ENCODE measurements around the gene MGAT5.

The MGAT5 gene

GRCh38 chr2:134451347-134451630 lies 197.4 kb downstream of the MGAT5 start:
- no peak for ATAC-seq
- TF ChIP-seq TOX (CRISPR knock-in tag; IDR thresholded peaks at IDR 0.05; ENCODE audit: borderline replicate concordance) = no peak
- TF ChIP-seq PPARA (CRISPR knock-in tag; IDR thresholded peaks at IDR 0.05; ENCODE audit: borderline replicate concordance) = no peak
- TF ChIP-seq ZNF70 (CRISPR knock-in tag; IDR thresholded peaks at IDR 0.05) = no peak
- TF ChIP-seq ESRRG (CRISPR knock-in tag; IDR thresholded peaks at IDR 0.05) = no peak
- no peak for TF ChIP-seq GLIS3 (CRISPR knock-in tag; IDR thresholded peaks at IDR 0.05)

- TF ChIP-seq ZC3H10 (CRISPR knock-in tag; IDR thresholded peaks at IDR 0.05) (no peak), RARB (CRISPR knock-in tag; IDR thresholded peaks at IDR 0.05) (no peak), ZFP30 (CRISPR knock-in tag; IDR thresholded peaks at IDR 0.05) (no peak), ISL1 (CRISPR knock-in tag; IDR thresholded peaks at IDR 0.05) (no peak), ZNF8 (CRISPR knock-in tag; IDR thresholded peaks at IDR 0.05) (no peak), ZNF70 (CRISPR knock-in tag; IDR thresholded peaks at IDR 0.05) (no peak), ZFP3 (CRISPR knock-in tag; IDR thresholded peaks at IDR 0.05) (no peak), ESRRG (CRISPR knock-in tag; IDR thresholded peaks at IDR 0.05) (no peak), GLIS3 (CRISPR knock-in tag; IDR thresholded peaks at IDR 0.05) (no peak), BACH2 (CRISPR knock-in tag; IDR thresholded peaks at IDR 0.05; ENCODE audit: borderline replicate concordance) (no peak), PATZ1 (CRISPR knock-in tag; IDR thresholded peaks at IDR 0.05; ENCODE audit: borderline replicate concordance) (no peak), ARNTL (CRISPR knock-in tag; IDR thresholded peaks at IDR 0.05; ENCODE audit: borderline replicate concordance, low read depth) (no peak), SNAI2 (CRISPR knock-in tag; IDR thresholded peaks at IDR 0.05) (no peak), OSR1 (CRISPR knock-in tag; IDR thresholded peaks at IDR 0.05) (no peak), POU6F1 (CRISPR knock-in tag; IDR thresholded peaks at IDR 0.05; ENCODE audit: borderline replicate concordance, low read depth) (no peak), CREB5 (CRISPR knock-in tag; IDR thresholded peaks at IDR 0.05; ENCODE audit: low read depth) (no peak), CSDC2 (CRISPR knock-in tag; IDR thresholded peaks at IDR 0.05) (no peak), TSHZ2 (CRISPR knock-in tag; IDR thresholded peaks at IDR 0.05) (no peak)
- no peak for ATAC-seq
Observed at GRCh38 chr2:134452042-134452733, 198.3 kb downstream of the MGAT5 start.

- ATAC-seq = no peak
- TF ChIP-seq ARNTL (CRISPR knock-in tag; IDR thresholded peaks at IDR 0.05; ENCODE audit: borderline replicate concordance, low read depth) (no peak), TCF4 (CRISPR knock-in tag; IDR thresholded peaks at IDR 0.05; ENCODE audit: borderline replicate concordance) (no peak), RARB (CRISPR knock-in tag; IDR thresholded peaks at IDR 0.05) (no peak), TOX (CRISPR knock-in tag; IDR thresholded peaks at IDR 0.05; ENCODE audit: borderline replicate concordance) (no peak), CSDC2 (CRISPR knock-in tag; IDR thresholded peaks at IDR 0.05) (no peak), GLIS3 (CRISPR knock-in tag; IDR thresholded peaks at IDR 0.05) (no peak), ZNF565 (CRISPR knock-in tag; conservative IDR thresholded peaks at IDR 0.05; ENCODE audit: low read depth) (no peak), ZNF70 (CRISPR knock-in tag; IDR thresholded peaks at IDR 0.05) (no peak), BACH2 (CRISPR knock-in tag; IDR thresholded peaks at IDR 0.05; ENCODE audit: borderline replicate concordance) (no peak), OSR1 (CRISPR knock-in tag; IDR thresholded peaks at IDR 0.05) (no peak), ZFP30 (CRISPR knock-in tag; IDR thresholded peaks at IDR 0.05) (no peak), TSHZ2 (CRISPR knock-in tag; IDR thresholded peaks at IDR 0.05) (no peak), ISL1 (CRISPR knock-in tag; IDR thresholded peaks at IDR 0.05) (no peak), ESRRG (CRISPR knock-in tag; IDR thresholded peaks at IDR 0.05) (no peak), SNAI2 (CRISPR knock-in tag; IDR thresholded peaks at IDR 0.05) (no peak), POU6F1 (CRISPR knock-in tag; IDR thresholded peaks at IDR 0.05; ENCODE audit: borderline replicate concordance, low read depth) (no peak), ZNF8 (CRISPR knock-in tag; IDR thresholded peaks at IDR 0.05) (no peak), CSRNP3 (CRISPR knock-in tag; IDR thresholded peaks at IDR 0.05) (no peak)
Observed at GRCh38 chr2:134453476-134453875, 199.6 kb downstream of the MGAT5 start.
